HepG2 (cell line): ENCODE results near the gene C1QTNF1. TPM values are rescaled to one million over a fixed set of nuclear protein-coding genes. Genes with fewer than 3 reads are reported as not detected.

Source experiments
- ATAC-seq: fragments of 200-7000 bp; cut with Tn5 transposase; 3 replicates; pipeline ENCODE4 v1.9.1; 2020; ENCODE audit warnings: mild to moderate bottlenecking, moderate library complexity
- BruUV-seq: library from RNA; stranded (reverse); fragments of 400-500 nt; replicated peaks from 2 replicates; lab custom pipeline; 2021; lab: Mats Ljungman, UMichigan
- CTCF ChIA-PET: fragments of 300-600 bp; formaldehyde crosslinking; extraction: SDS; loops from one replicate; lab custom pipeline; 2021; ENCODE audit warnings: low total read pairs, inconsistent platforms, low intra/inter-chr PET ratio; lab: Yijun Ruan, JAX
- POLR2A ChIA-PET: fragments of 350-600 bp; sonication (Branson Sonifier 250); formaldehyde crosslinking; loops from one replicate; lab custom pipeline; 2020; ENCODE audit warnings: antibody characterized with exemption, inconsistent platforms; lab: Yijun Ruan, JAX
- DNase-seq: peaks from one replicate; pipeline ENCODE4 v3.0.0-alpha.2; 2015; ENCODE audit warnings: low spot score
- FAIRE-seq: peaks from 3 replicates; lab custom pipeline; 2011; peaks lifted over from hg19 to GRCh38; lab: Jason Lieb, UNC
- H2AFZ ChIP-seq: one replicate; pipeline ENCODE4 v1.6.1; 2011; ENCODE audit warnings: low read length, inconsistent platforms
- H3K27ac ChIP-seq: fragments of 300-600 bp; 3 replicates; pipeline ENCODE4 v1.8.0; 2011; ENCODE audit warnings: mixed run types, mild to moderate bottlenecking, mixed read lengths, low read length, inconsistent platforms; ENCODE audit not compliant: insufficient read depth; ENCODE audit errors: extremely low read length
- H3K27me3 ChIP-seq, 2 experiments: fragments of 200-600 bp in 1 of 2; 2 replicates in 1 of 2; 3 replicates in 1 of 2; pipeline versions ENCODE4 v1.6.0 to v1.8.0; 2011; ENCODE audit warnings: low read length in 2 of 2, mild to moderate bottlenecking in 2 of 2, moderate library complexity in 2 of 2, inconsistent platforms in 1 of 2; ENCODE audit not compliant: insufficient read depth in 2 of 2, control insufficient read depth in 1 of 2
- H3K36me3 ChIP-seq, 2 experiments: fragments of 200-600 bp in 1 of 2; replicated peaks in 1 of 2; 2 replicates in 1 of 2; 3 replicates in 1 of 2; pipeline versions ENCODE4 v1.5.1 to v1.8.0; 2011; ENCODE audit warnings: low read length in 2 of 2, inconsistent platforms in 1 of 2; ENCODE audit not compliant: insufficient read depth in 2 of 2, control insufficient read depth in 1 of 2
- H3K4me1 ChIP-seq: 2 replicates; pipeline ENCODE4 v1.5.1; 2012; ENCODE audit warnings: low read length, inconsistent platforms; ENCODE audit not compliant: insufficient read depth
- H3K4me2 ChIP-seq: 2 replicates; pipeline ENCODE4 v1.6.0; 2011; ENCODE audit warnings: low read depth, low read length, inconsistent platforms
- H3K4me3 ChIP-seq, 3 experiments: fragments of 200-600 bp in 1 of 3; sonication (generic), shearing (Covaris generic) in 1 of 3; replicated peaks in 1 of 3; 2 replicates each; pipeline ENCODE4 v1.5.1; 2011 to 2016; ENCODE audit warnings: low read length in 3 of 3, inconsistent platforms in 2 of 3, low read depth in 2 of 3, mild to moderate bottlenecking in 2 of 3, control low read depth in 1 of 3, mixed read lengths in 1 of 3; ENCODE audit not compliant: insufficient read depth in 1 of 3
- H3K79me2 ChIP-seq: one replicate; pipeline ENCODE4 v1.6.1; 2011; ENCODE audit warnings: low read length, inconsistent platforms; ENCODE audit not compliant: insufficient read depth
- H3K9ac ChIP-seq: 2 replicates; pipeline ENCODE4 v1.6.0; 2011; ENCODE audit warnings: mild to moderate bottlenecking, low read depth, low read length, inconsistent platforms; ENCODE audit not compliant: insufficient read depth
- H3K9me3 ChIP-seq: 2 replicates; pipeline ENCODE4 v1.5.1; 2012; ENCODE audit warnings: mild to moderate bottlenecking, low read length
- H4K20me1 ChIP-seq: 2 replicates; pipeline ENCODE4 v1.6.0; 2011; ENCODE audit warnings: inconsistent platforms, mild to moderate bottlenecking, low read length, moderate library complexity; ENCODE audit not compliant: insufficient read depth
- ATAD3A ChIP-seq: sonication (generic); formaldehyde crosslinking; IDR thresholded peaks from 2 replicates; pipeline ENCODE4 v1.4.0; 2020; ENCODE audit warnings: missing genetic modification reagents
- DPF2 ChIP-seq: sonication (generic); formaldehyde crosslinking; IDR thresholded peaks from 2 replicates; pipeline ENCODE4 v1.4.0; 2020; ENCODE audit warnings: mild to moderate bottlenecking, low read depth, missing genetic modification reagents, borderline replicate concordance
- FOXA3 ChIP-seq: IDR thresholded peaks from 2 replicates; pipeline ENCODE4 v1.6.1; 2016; ENCODE audit warnings: missing genetic modification reagents, missing compliant biosample characterization
- FOXK2 ChIP-seq: fragments of 450-650 bp; IDR thresholded peaks from 2 replicates; pipeline ENCODE4 v1.6.1; 2016
- HNF4A ChIP-seq: sonication (generic); formaldehyde crosslinking; IDR thresholded peaks from 2 replicates; pipeline ENCODE4 v1.4.0; 2020; ENCODE audit warnings: missing genetic modification reagents
- MLLT10 ChIP-seq: sonication (generic); formaldehyde crosslinking; IDR thresholded peaks from 2 replicates; pipeline ENCODE4 v1.4.0; 2020; ENCODE audit warnings: missing genetic modification reagents
- NR0B2 ChIP-seq: sonication (generic); formaldehyde crosslinking; IDR thresholded peaks from 2 replicates; pipeline ENCODE4 v1.4.0; 2020; ENCODE audit warnings: mild to moderate bottlenecking, missing genetic modification reagents
- RELA ChIP-seq: sonication (generic); formaldehyde crosslinking; IDR thresholded peaks from 2 replicates; pipeline ENCODE4 v1.4.0; 2020; ENCODE audit warnings: missing genetic modification reagents
- SIX4 ChIP-seq: sonication (generic); formaldehyde crosslinking; IDR thresholded peaks from 2 replicates; pipeline ENCODE4 v1.4.0; 2020; ENCODE audit warnings: missing genetic modification reagents
- TAF1 ChIP-seq: sonication (generic); formaldehyde crosslinking; IDR thresholded peaks from 2 replicates; pipeline ENCODE4 v1.4.0; 2020; ENCODE audit warnings: missing genetic modification reagents
- ZMAT3 ChIP-seq: sonication (generic); formaldehyde crosslinking; conservative IDR thresholded peaks from 2 replicates; pipeline ENCODE4 v1.7.0; 2021; ENCODE audit warnings: missing genetic modification reagents
- ZNF136 ChIP-seq: sonication (generic); formaldehyde crosslinking; IDR thresholded peaks from 2 replicates; pipeline ENCODE4 v1.8.1; 2022; ENCODE audit warnings: low read depth, mild to moderate bottlenecking, moderate library complexity, missing genetic modification reagents
- ZNF180 ChIP-seq: sonication (generic); formaldehyde crosslinking; IDR thresholded peaks from 2 replicates; pipeline ENCODE4 v1.4.0; 2020; ENCODE audit warnings: low read depth, missing genetic modification reagents, borderline replicate concordance
- ZNF572 ChIP-seq: sonication (generic); formaldehyde crosslinking; IDR thresholded peaks from 2 replicates; pipeline ENCODE4 v1.5.1; 2020; ENCODE audit warnings: mild to moderate bottlenecking, missing genetic modification reagents
- ZNF574 ChIP-seq: sonication (generic); formaldehyde crosslinking; IDR thresholded peaks from 2 replicates; pipeline ENCODE4 v1.4.0; 2020; ENCODE audit warnings: missing genetic modification reagents
- ZNF652 ChIP-seq: IDR thresholded peaks from 2 replicates; pipeline ENCODE4 v1.6.1; 2016; ENCODE audit warnings: low read depth, borderline replicate concordance
- ZSCAN21 ChIP-seq: sonication (generic); formaldehyde crosslinking; IDR thresholded peaks from 2 replicates; pipeline ENCODE4 v1.8.0; 2022; ENCODE audit warnings: mild to moderate bottlenecking, missing genetic modification reagents, moderate library complexity, borderline replicate concordance
- ZSCAN29 ChIP-seq: sonication (generic); formaldehyde crosslinking; conservative IDR thresholded peaks from 2 replicates; pipeline ENCODE4 v1.4.0; 2020; ENCODE audit warnings: mild to moderate bottlenecking, missing genetic modification reagents
- WGBS: methylation state at CpG from one replicate; pipeline ENCODE4 v1.1.6; 2017; ENCODE audit warnings: low lambda C conversion rate; 5-methylcytosine and 5-hydroxymethylcytosine counted together
- in situ Hi-C: cut with HindIII; loops from 2 replicates; pipeline ENCODE4 v1.10.0; 2017; ENCODE audit warnings: low pct_unique_long_range_greater_than_20kb; ENCODE audit not compliant: extremely low pct_ligation_motif_present
- intact Hi-C: fragments of 100-400 bp; cut with micrococcal nuclease; formaldehyde crosslinking; loops from one replicate; pipeline ENCODE4 v1.10.0; 2022; ENCODE audit not compliant: unreplicated experiment
- polyA plus RNA-seq, 8 experiments: library from polyadenylated mRNA; depleted of rRNA in 3 of 8; stranded (reverse) in 7 of 8; unstranded in 1 of 8; fragments of >200 nt; fragmentation: Illumina TruSeq in 4 of 8; extraction: Trizol in 4 of 8; gene quantifications; 2 replicates each; pipeline versions ENCODE4 v1.2.1 to v1.2.3, GENCODE V29; 2011 to 2016; ENCODE audit warnings: low read depth in 4 of 8, missing spikeins in 1 of 8, mixed read lengths in 1 of 8; ENCODE audit not compliant: insufficient read depth in 1 of 8
- total RNA-seq, 5 experiments: library from RNA; depleted of rRNA; stranded (reverse); fragments of >200 nt; fragmentation: Illumina TruSeq; extraction: Trizol; gene quantifications; 2 replicates each; pipeline ENCODE4 v1.2.3, GENCODE V29; 2016; ENCODE audit warnings: low read depth in 1 of 5
- TF ChIP-seq, protein P1 (sequence below): sonication (generic); formaldehyde crosslinking; IDR thresholded peaks from 2 replicates; pipeline ENCODE4 v1.4.0; 2020; ENCODE audit warnings: missing genetic modification reagents

C1QTNF1 gene
- total and polyA plus RNA-seq, 2 of the 13 experiments (the other 11 are each of a cell fraction or from before 2014, with no cell fraction given), result 0.18 to 0.86 TPM

GRCh38 chr17:79070266-79070880 lies 46.4 kb downstream of the C1QTNF1 start (continued):
- TF ChIP-seq ZMAT3 (CRISPR knock-in tag), result no peak
- no peak for TF ChIP-seq ZNF572 (CRISPR knock-in tag)
- TF ChIP-seq, protein P1, sequence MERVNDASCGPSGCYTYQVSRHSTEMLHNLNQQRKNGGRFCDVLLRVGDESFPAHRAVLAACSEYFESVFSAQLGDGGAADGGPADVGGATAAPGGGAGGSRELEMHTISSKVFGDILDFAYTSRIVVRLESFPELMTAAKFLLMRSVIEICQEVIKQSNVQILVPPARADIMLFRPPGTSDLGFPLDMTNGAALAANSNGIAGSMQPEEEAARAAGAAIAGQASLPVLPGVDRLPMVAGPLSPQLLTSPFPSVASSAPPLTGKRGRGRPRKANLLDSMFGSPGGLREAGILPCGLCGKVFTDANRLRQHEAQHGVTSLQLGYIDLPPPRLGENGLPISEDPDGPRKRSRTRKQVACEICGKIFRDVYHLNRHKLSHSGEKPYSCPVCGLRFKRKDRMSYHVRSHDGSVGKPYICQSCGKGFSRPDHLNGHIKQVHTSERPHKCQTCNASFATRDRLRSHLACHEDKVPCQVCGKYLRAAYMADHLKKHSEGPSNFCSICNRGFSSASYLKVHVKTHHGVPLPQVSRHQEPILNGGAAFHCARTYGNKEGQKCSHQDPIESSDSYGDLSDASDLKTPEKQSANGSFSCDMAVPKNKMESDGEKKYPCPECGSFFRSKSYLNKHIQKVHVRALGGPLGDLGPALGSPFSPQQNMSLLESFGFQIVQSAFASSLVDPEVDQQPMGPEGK, result no peak
- no peak for TF ChIP-seq TAF1 (CRISPR knock-in tag)
- TF ChIP-seq, all 625 proteins: peak for 0

- H3K9me3 ChIP-seq, result no peaks in the 10 kb centered on the region
- no peak for ATAC-seq
- no peak overlapping the region for H3K9ac ChIP-seq
- no peaks in the 10 kb centered on the region for H3K36me3 ChIP-seq
- no peak for DNase-seq
- no peak overlapping the region for H3K27ac ChIP-seq
- FAIRE-seq, result no peak
- ChIA-PET CTCF (no interaction called here), POLR2A (no interaction called here)
- no peak overlapping the region for H2AFZ ChIP-seq
- no peak overlapping the region for H3K4me2 ChIP-seq
- H3K4me3 ChIP-seq, result no peak overlapping the region
- H3K79me2 ChIP-seq, result peaks cover 5% of the 10 kb centered on the region
- H3K4me1 ChIP-seq, result peaks cover 36% of the 10 kb centered on the region
- H3K27me3 ChIP-seq, result peaks cover 0 to 35% of the 10 kb centered on the region in 2 experiments; a peak in 3 of 5 replicates
- no TSS peak for BruUV-seq
- intact Hi-C loops (no loop called here), in situ Hi-C loops (no loop called here)
- WGBS, result 51% methylated on average over 6 of the region's 6 CpGs
- H4K20me1 ChIP-seq, result no peaks in the 10 kb centered on the region
- TF ChIP-seq ZSCAN29 (CRISPR knock-in tag), result no peak
- no peak for TF ChIP-seq NR0B2 (CRISPR knock-in tag)
- no peak for TF ChIP-seq FOXA3 (CRISPR knock-in tag)
- no peak for TF ChIP-seq HNF4A (CRISPR knock-in tag)
- no peak for TF ChIP-seq DPF2 (CRISPR knock-in tag)
- no peak for TF ChIP-seq MLLT10
- no peak for TF ChIP-seq RELA (CRISPR knock-in tag)
- TF ChIP-seq ZNF574 (CRISPR knock-in tag), result no peak
- TF ChIP-seq ATAD3A (CRISPR knock-in tag), result no peak
- TF ChIP-seq ZNF180 (CRISPR knock-in tag), result no peak
- no peak for TF ChIP-seq FOXK2
- TF ChIP-seq SIX4 (CRISPR knock-in tag), result no peak
- no peak for TF ChIP-seq ZNF652 (CRISPR knock-in tag)
- TF ChIP-seq ZSCAN21 (CRISPR knock-in tag), result no peak
- TF ChIP-seq ZNF136, result no peak
These were observed 47.3 kb downstream of the C1QTNF1 start for GRCh38 chr17:79071161-79071740.
